H1 (cell line): ENCODE measurements around the gene CCDC77. TPM values are rescaled to one million over a fixed set of nuclear protein-coding genes. Genes with fewer than 3 reads are reported as not detected.

ENCODE experiments used
- BRCA1 ChIP-seq: IDR thresholded peaks from 2 replicates; pipeline ENCODE4 v1.6.1; 2012; ENCODE audit warnings: low read depth, low read length, improper control_type of control experiment
- CREB1 ChIP-seq: IDR thresholded peaks from 2 replicates; pipeline ENCODE4 v1.6.1; 2012; ENCODE audit warnings: inconsistent platforms
- E2F6 ChIP-seq: IDR thresholded peaks from 2 replicates; pipeline ENCODE4 v1.6.1; 2012; ENCODE audit warnings: inconsistent platforms
- FOSL1 ChIP-seq: IDR thresholded peaks from 2 replicates; pipeline ENCODE4 v1.6.1; 2011; ENCODE audit warnings: mild to moderate bottlenecking, low read depth, low read length, moderate library complexity; ENCODE audit not compliant: insufficient read depth
- HDAC6 ChIP-seq: IDR thresholded peaks from one replicate; pipeline ENCODE4 v1.7.1; 2012; ENCODE audit warnings: low read depth, mild to moderate bottlenecking, inconsistent platforms, low read length, moderate library complexity
- JUN ChIP-seq: IDR thresholded peaks from 2 replicates; pipeline ENCODE4 v1.6.1; 2011; ENCODE audit warnings: low read depth, mild to moderate bottlenecking, improper control_type of control experiment, low read length
- KDM5A ChIP-seq: fragments of 200-600 bp; IDR thresholded peaks from 2 replicates; pipeline ENCODE4 v1.7.1; 2012; ENCODE audit warnings: mild to moderate bottlenecking, low read length, inconsistent platforms, mixed read lengths
- RNF2 ChIP-seq: fragments of 200-900, 300-1000 bp; sonication (generic); IDR thresholded peaks from 2 replicates; pipeline ENCODE4 v1.7.1; 2016; ENCODE audit warnings: borderline replicate concordance, low read depth, mild to moderate bottlenecking, antibody characterized with exemption, low read length; ENCODE audit not compliant: poor library complexity, severe bottlenecking; ENCODE audit errors: missing control alignments
- SIX5 ChIP-seq: IDR thresholded peaks from 2 replicates; pipeline ENCODE4 v1.6.1; 2011; ENCODE audit warnings: mild to moderate bottlenecking, low read depth, low read length
- TAF7 ChIP-seq: optimal IDR thresholded peaks from 2 replicates; pipeline ENCODE3; 2011; ENCODE audit warnings: low read depth, mild to moderate bottlenecking, inconsistent platforms, low read length, moderate library complexity, borderline replicate concordance
- YY1 ChIP-seq: IDR thresholded peaks from 2 replicates; pipeline ENCODE4 v1.6.1; 2011; ENCODE audit warnings: low read depth, mild to moderate bottlenecking, low read length
- polyA plus RNA-seq, 7 experiments: library from polyadenylated mRNA; depleted of rRNA in 3 of 7; stranded (reverse) in 5 of 7; unstranded in 2 of 7; fragments of >200 nt in 5 of 7; fragments of 200-250 nt in 2 of 7; gene quantifications; 1 replicate in 5 of 7; 2 replicates in 1 of 7; 4 replicates in 1 of 7; pipeline versions ENCODE4 v1.2.1 to v1.2.3, GENCODE V29; 2011 to 2013; ENCODE audit warnings: missing spikeins in 2 of 7, mixed read lengths in 2 of 7
- total RNA-seq: library from RNA; stranded (reverse); fragmentation: NEBNext Ultra II Directional; extraction: Animal tissue kit (Norgen Biotek cat#: 25700); gene quantifications from 2 replicates; pipeline ENCODE4 v1.2.1, GENCODE V29; 2021

Gene CCDC77
- total and polyA plus RNA-seq, 2 of the 8 experiments (the other 6 are each of a cell fraction or from before 2014, with no cell fraction given): 10.3 to 30.4 TPM

- peak; percentile 70 for TF ChIP-seq KDM5A
- TF ChIP-seq SIX5: no peak
- TF ChIP-seq CREB1: peak; percentile 96
- TF ChIP-seq E2F6: 0 out of 2 replicates have a peak, but pooled peaks have one; percentile 31
- peak; percentile 56 for TF ChIP-seq TAF7
- no peak for TF ChIP-seq BRCA1
- no peak for TF ChIP-seq HDAC6
- TF ChIP-seq YY1: no peak; the same call in 1 of the 2 replicates
- no peak for TF ChIP-seq JUN
- no peak for TF ChIP-seq FOSL1
- TF ChIP-seq RNF2: no peak
Measured at GRCh38 chr12:389142-390096, 12.0 kb upstream of the CCDC77 start, which contains the start of gene KDM5A (continued).
